Esophagus squamous epithelium (tissue), 4 donors: ENCODE data around the gene ERRFI1.

Experiments
- POLR2A ChIP-seq, 4 donors: fragments of 450-650 bp; IDR thresholded peaks; one replicate each; pipeline ENCODE4 v1.6.1; 2017; ENCODE audit warnings: antibody characterized with exemption in 4 of 4, mild to moderate bottlenecking in 4 of 4, moderate library complexity in 3 of 4
- TF ChIP-seq, protein P1 (sequence below), 6 experiments: fragments of 450-650 bp in 4 of 6; fragments of 200-600 bp in 2 of 6; sonication (generic) in 2 of 6; IDR thresholded peaks; one replicate each; pipeline ENCODE4 v1.5.1; 2016 to 2019; ENCODE audit warnings: antibody characterized with exemption in 6 of 6, mild to moderate bottlenecking in 4 of 6, moderate library complexity in 4 of 6

- TF ChIP-seq, protein P1, sequence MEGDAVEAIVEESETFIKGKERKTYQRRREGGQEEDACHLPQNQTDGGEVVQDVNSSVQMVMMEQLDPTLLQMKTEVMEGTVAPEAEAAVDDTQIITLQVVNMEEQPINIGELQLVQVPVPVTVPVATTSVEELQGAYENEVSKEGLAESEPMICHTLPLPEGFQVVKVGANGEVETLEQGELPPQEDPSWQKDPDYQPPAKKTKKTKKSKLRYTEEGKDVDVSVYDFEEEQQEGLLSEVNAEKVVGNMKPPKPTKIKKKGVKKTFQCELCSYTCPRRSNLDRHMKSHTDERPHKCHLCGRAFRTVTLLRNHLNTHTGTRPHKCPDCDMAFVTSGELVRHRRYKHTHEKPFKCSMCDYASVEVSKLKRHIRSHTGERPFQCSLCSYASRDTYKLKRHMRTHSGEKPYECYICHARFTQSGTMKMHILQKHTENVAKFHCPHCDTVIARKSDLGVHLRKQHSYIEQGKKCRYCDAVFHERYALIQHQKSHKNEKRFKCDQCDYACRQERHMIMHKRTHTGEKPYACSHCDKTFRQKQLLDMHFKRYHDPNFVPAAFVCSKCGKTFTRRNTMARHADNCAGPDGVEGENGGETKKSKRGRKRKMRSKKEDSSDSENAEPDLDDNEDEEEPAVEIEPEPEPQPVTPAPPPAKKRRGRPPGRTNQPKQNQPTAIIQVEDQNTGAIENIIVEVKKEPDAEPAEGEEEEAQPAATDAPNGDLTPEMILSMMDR (IDR thresholded peaks at IDR 0.05) = no peak
- no peak for TF ChIP-seq POLR2A (IDR thresholded peaks at IDR 0.05)
Measured at GRCh38 chr1:7983086-7983778, 42.9 kb downstream of the ERRFI1 start.
